DND-41 (cell line): ENCODE data around the gene ATXN7L3B.

Experiments
- ATAC-seq: fragments of 200-7000 bp; cut with Tn5 transposase; 3 replicates; pipeline ENCODE4 v1.9.1; 2021; ENCODE audit warnings: low read depth; ENCODE audit not compliant: insufficient read depth
- DNase-seq: peaks from one replicate; pipeline ENCODE4 v3.0.0-alpha.2; 2020
- H2AFZ ChIP-seq: 2 replicates; pipeline ENCODE4 v1.6.0; 2012; ENCODE audit warnings: low read depth, low read length
- H3K27ac ChIP-seq: 2 replicates; pipeline ENCODE4 v1.5.1; 2012; ENCODE audit warnings: low read length, inconsistent platforms
- H3K27me3 ChIP-seq: fragments of 200-600 bp; sonication (generic); 2 replicates; pipeline ENCODE4 v1.6.0; 2012; ENCODE audit warnings: low read length, mild to moderate bottlenecking, inconsistent platforms; ENCODE audit not compliant: insufficient read depth, poor library complexity
- H3K36me3 ChIP-seq: 2 replicates; pipeline ENCODE4 v1.5.1; 2012; ENCODE audit warnings: low read length, inconsistent platforms; ENCODE audit not compliant: insufficient read depth
- H3K4me1 ChIP-seq: 2 replicates; pipeline ENCODE4 v1.5.1; 2012; ENCODE audit warnings: mild to moderate bottlenecking, low read length; ENCODE audit not compliant: insufficient read depth
- H3K4me2 ChIP-seq: 2 replicates; pipeline ENCODE4 v1.6.0; 2012; ENCODE audit warnings: mild to moderate bottlenecking, moderate library complexity, low read length, inconsistent platforms; ENCODE audit not compliant: insufficient read depth
- H3K4me3 ChIP-seq, 2 experiments: fragments of 200-600 bp in 1 of 2; shearing (Covaris generic) in 1 of 2; 2 replicates each; pipeline ENCODE4 v1.5.1; 2012 to 2016; ENCODE audit warnings: inconsistent platforms in 2 of 2, low read length in 2 of 2, mild to moderate bottlenecking in 2 of 2, low read depth in 1 of 2, moderate library complexity in 1 of 2
- H3K79me2 ChIP-seq: 2 replicates; pipeline ENCODE4 v1.6.0; 2012; ENCODE audit warnings: low read length, inconsistent platforms; ENCODE audit not compliant: insufficient read depth
- H3K9ac ChIP-seq: 2 replicates; pipeline ENCODE4 v1.6.0; 2012; ENCODE audit warnings: low read depth, mild to moderate bottlenecking, inconsistent platforms, low read length, moderate library complexity
- H3K9me3 ChIP-seq: 2 replicates; pipeline ENCODE4 v1.5.1; 2012; ENCODE audit warnings: low read length, moderate library complexity, mild to moderate bottlenecking, inconsistent platforms; ENCODE audit not compliant: insufficient read depth, severe bottlenecking
- H4K20me1 ChIP-seq: 2 replicates; pipeline ENCODE4 v1.6.0; 2012; ENCODE audit warnings: low read length; ENCODE audit not compliant: insufficient read depth
- CTCF ChIP-seq: IDR thresholded peaks from 2 replicates; pipeline ENCODE4 v1.5.1; 2012; ENCODE audit warnings: borderline replicate concordance, low read length, moderate library complexity, mild to moderate bottlenecking; ENCODE audit not compliant: poor library complexity, severe bottlenecking; ENCODE audit errors: extremely low read depth
- EZH2 ChIP-seq: IDR thresholded peaks from 3 replicates; pipeline ENCODE4 v1.6.1; 2012; ENCODE audit warnings: borderline replicate concordance, low read depth, mild to moderate bottlenecking, moderate library complexity, low read length, inconsistent platforms; ENCODE audit not compliant: severe bottlenecking

ATXN7L3B gene

GRCh38 chr12:74537126-74537706, 419 bp upstream of the ATXN7L3B start:
- DNase-seq (no peak), ATAC-seq (peak; percentile 52)
- Histone ChIP-seq H2AFZ (peak overlapping the region; percentile 91), H3K4me1 (peaks cover 37% of the 10 kb centered on the region), H3K9me3 (no peaks in the 10 kb centered on the region), H3K4me3 (peak overlapping the region; percentile 70 to 84; a peak in 3 of 4 replicates), H3K27me3 (no peaks in the 10 kb centered on the region), H3K27ac (peak overlapping the region; percentile 95), H4K20me1 (peaks cover 37% of the 10 kb centered on the region), H3K79me2 (peaks cover 46% of the 10 kb centered on the region), H3K4me2 (peak overlapping the region; percentile 87), H3K36me3 (peaks cover 41% of the 10 kb centered on the region), H3K9ac (peak overlapping the region; percentile 87)
- no peak for TF ChIP-seq EZH2
- TF ChIP-seq CTCF: peak; percentile 91

GRCh38 chr12:74538491-74539258, 1.0 kb downstream of the ATXN7L3B start:
- DNase-seq: peak; percentile 37
- ATAC-seq: peak; percentile 44
- peak overlapping the region; percentile 87 for H3K4me2 ChIP-seq

GRCh38 chr12:74539261-74539660, 1.6 kb downstream of the ATXN7L3B start:
- H3K4me1 ChIP-seq: peaks cover 37% of the 10 kb centered on the region

More at GRCh38 chr12:74538491-74539258, 1.0 kb downstream of the ATXN7L3B start:
- TF ChIP-seq EZH2 (no peak), CTCF (peak; percentile 31)
- no peaks in the 10 kb centered on the region for H3K9me3 ChIP-seq
- H3K9ac ChIP-seq: peak overlapping the region; percentile 87
- H3K27ac ChIP-seq: peak overlapping the region; percentile 95
- H2AFZ ChIP-seq: peak overlapping the region; percentile 83
- peaks cover 44% of the 10 kb centered on the region for H3K36me3 ChIP-seq
- peaks cover 37% of the 10 kb centered on the region for H3K4me1 ChIP-seq
- H3K4me3 ChIP-seq: peak overlapping the region; percentile 70 to 84
- H4K20me1 ChIP-seq: peaks cover 45% of the 10 kb centered on the region
- H3K79me2 ChIP-seq: peaks cover 46% of the 10 kb centered on the region
- H3K27me3 ChIP-seq: no peaks in the 10 kb centered on the region

More at GRCh38 chr12:74539261-74539660, 1.6 kb downstream of the ATXN7L3B start:
- no peak for ATAC-seq
- peak overlapping the region; percentile 87 for H3K4me2 ChIP-seq
- peak overlapping the region; percentile 70 to 84; a peak in 3 of 4 replicates for H3K4me3 ChIP-seq
- H4K20me1 ChIP-seq: peaks cover 45% of the 10 kb centered on the region
- no peaks in the 10 kb centered on the region for H3K27me3 ChIP-seq
- H3K79me2 ChIP-seq: peaks cover 46% of the 10 kb centered on the region
- H3K9ac ChIP-seq: peak overlapping the region; percentile 87
- no peaks in the 10 kb centered on the region for H3K9me3 ChIP-seq
- H3K36me3 ChIP-seq: peaks cover 44% of the 10 kb centered on the region
- no peak for DNase-seq
- TF ChIP-seq EZH2 (no peak), CTCF (no peak)
- H3K27ac ChIP-seq: peak overlapping the region; percentile 95
- no peak overlapping the region for H2AFZ ChIP-seq
